Activated CD4-positive, alpha-beta T cell treated with anti-CD3 and anti-CD28 coated beads, Interleukin-2, amount 50 U/mL, for 24 hours (primary cell): ENCODE results near the gene URB1.
A peak's percentile ranks its signal among the peaks of the same experiment; 100 is the strongest.
"Not testable (repeated sequence)": the region's sequence is repeated elsewhere in the genome, so short reads cannot be mapped to it uniquely, and the experiment has no call there.

Experiments
- DNase-seq, 2 donors: peaks; one replicate each; pipeline ENCODE4 v3.0.0-alpha.2; 2020; ENCODE audit warnings: low read depth in 1 of 2, low spot score in 1 of 2

URB1 gene

GRCh38 chr21:32411350-32412161 lies 18.7 kb upstream of the URB1 start:
- peak; percentile 38 to 56 for DNase-seq

- DNase-seq, result no peak
Observed at GRCh38 chr21:32410916-32411315, 18.1 kb upstream of the URB1 start.

- DNase-seq, result no peak
Observed at GRCh38 chr21:32410291-32410690, 17.5 kb upstream of the URB1 start.

- DNase-seq, result no peak
Observed at GRCh38 chr21:32406405-32406804, 13.6 kb upstream of the URB1 start.

- DNase-seq, result peak in 1 of 2 donors; percentile 63
Observed at GRCh38 chr21:32403201-32403777, 10.5 kb upstream of the URB1 start.

- DNase-seq, result no peak
Observed at GRCh38 chr21:32393677-32394001, 827 bp upstream of the URB1 start.

GRCh38 chr21:32392299-32392879 lies 423 bp downstream of the URB1 start:
- DNase-seq, result no peak

GRCh38 chr21:32391755-32392154 lies 1.1 kb downstream of the URB1 start:
- DNase-seq, result no peak

- not testable (repeated sequence) for DNase-seq
Observed at GRCh38 chr21:32390537-32391224, 2.1 kb downstream of the URB1 start.

GRCh38 chr21:32389337-32390015 lies 3.3 kb downstream of the URB1 start:
- no peak for DNase-seq

GRCh38 chr21:32388306-32388705 lies 4.5 kb downstream of the URB1 start:
- no peak for DNase-seq

GRCh38 chr21:32387151-32387550 lies 5.7 kb downstream of the URB1 start:
- no peak for DNase-seq

GRCh38 chr21:32386195-32386870 lies 6.5 kb downstream of the URB1 start:
- DNase-seq, result no peak

- no peak for DNase-seq
Observed at GRCh38 chr21:32383812-32384211, 9.0 kb downstream of the URB1 start.

GRCh38 chr21:32382108-32382644 lies 10.6 kb downstream of the URB1 start:
- DNase-seq, result no peak

GRCh38 chr21:32381571-32381970 lies 11.2 kb downstream of the URB1 start:
- DNase-seq, result no peak

- no peak for DNase-seq
Observed at GRCh38 chr21:32380940-32381339, 11.9 kb downstream of the URB1 start.

- DNase-seq, result no peak
Observed at GRCh38 chr21:32378956-32379355, 13.9 kb downstream of the URB1 start.

GRCh38 chr21:32377991-32378390 lies 14.8 kb downstream of the URB1 start:
- no peak for DNase-seq

GRCh38 chr21:32377506-32377905 lies 15.3 kb downstream of the URB1 start:
- no peak for DNase-seq

GRCh38 chr21:32372755-32373154 lies 20.1 kb downstream of the URB1 start:
- DNase-seq, result no peak
